Epithelial cell of esophagus (primary cell): ENCODE data around the gene ASXL1.

ENCODE experiments used
- DNase-seq: peaks from one replicate; pipeline ENCODE4 v3.0.0; 2010; ENCODE audit warnings: low read depth
- H3K4me3 ChIP-seq: 2 replicates; pipeline ENCODE4 v1.5.1; 2011; ENCODE audit warnings: mild to moderate bottlenecking, low read length, control low read depth
- CTCF ChIP-seq: IDR thresholded peaks from 2 replicates; pipeline ENCODE4 v1.5.1; 2011; ENCODE audit warnings: low read depth, mild to moderate bottlenecking, low read length, control low read depth, inconsistent platforms; ENCODE audit not compliant: insufficient read depth; ENCODE audit errors: missing control alignments

ASXL1 gene

GRCh38 chr20:32468860-32469259 is 110.7 kb downstream of the ASXL1 start:
- no peak for TF ChIP-seq CTCF
- H3K4me3 ChIP-seq: no peak overlapping the region
- DNase-seq: no peak

- peak; percentile 32 for TF ChIP-seq CTCF
- DNase-seq: peak; percentile 74
- H3K4me3 ChIP-seq: no peak overlapping the region
These were observed 112.1 kb downstream of the ASXL1 start for GRCh38 chr20:32470025-32470861.

GRCh38 chr20:32470940-32471339 is 112.8 kb downstream of the ASXL1 start:
- no peak overlapping the region for H3K4me3 ChIP-seq
- DNase-seq: no peak
- no peak for TF ChIP-seq CTCF

GRCh38 chr20:32472581-32473207 is 114.6 kb downstream of the ASXL1 start:
- TF ChIP-seq CTCF: no peak
- DNase-seq: no peak
- H3K4me3 ChIP-seq: no peak overlapping the region

GRCh38 chr20:32473231-32474008 is 115.3 kb downstream of the ASXL1 start:
- no peak overlapping the region for H3K4me3 ChIP-seq
- no peak for TF ChIP-seq CTCF
- DNase-seq: no peak

GRCh38 chr20:32474009-32474716 is 116.0 kb downstream of the ASXL1 start:
- no peak for DNase-seq
- no peak for TF ChIP-seq CTCF
- no peak overlapping the region for H3K4me3 ChIP-seq
